HG03378 (cell line): ENCODE data around the gene IFT52.

ENCODE experiments used
- ATAC-seq: cut with Tn5 transposase; IDR thresholded peaks from one replicate; pipeline ENCODE4 v1.9.1; 2021; ENCODE audit warnings: mild to moderate bottlenecking, moderate library complexity; ENCODE audit not compliant: unreplicated experiment

The IFT52 gene

DNA sequence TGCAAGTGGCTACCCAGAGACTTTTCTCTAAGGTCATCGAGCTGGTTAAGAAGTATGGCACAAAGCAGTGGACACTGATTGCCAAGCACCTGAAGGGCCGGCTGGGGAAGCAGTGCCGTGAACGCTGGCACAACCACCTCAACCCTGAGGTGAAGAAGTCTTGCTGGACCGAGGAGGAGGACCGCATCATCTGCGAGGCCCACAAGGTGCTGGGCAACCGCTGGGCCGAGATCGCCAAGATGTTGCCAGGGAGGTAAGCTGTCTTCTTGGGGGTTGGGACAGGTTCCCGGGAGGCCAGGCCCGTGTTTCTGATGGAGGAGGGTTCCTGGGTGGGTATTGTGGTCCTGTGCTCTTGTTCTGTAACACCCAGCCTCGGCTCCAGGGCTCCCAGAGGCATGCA lies 96.1 kb downstream of the IFT52 start:
- no peak for ATAC-seq

- no peak for ATAC-seq
Measured at GRCh38 chr20:43689165-43689564, 98.4 kb downstream of the IFT52 start.

GRCh38 chr20:43690943-43691598 lies 100.3 kb downstream of the IFT52 start:
- no peak for ATAC-seq

DNA sequence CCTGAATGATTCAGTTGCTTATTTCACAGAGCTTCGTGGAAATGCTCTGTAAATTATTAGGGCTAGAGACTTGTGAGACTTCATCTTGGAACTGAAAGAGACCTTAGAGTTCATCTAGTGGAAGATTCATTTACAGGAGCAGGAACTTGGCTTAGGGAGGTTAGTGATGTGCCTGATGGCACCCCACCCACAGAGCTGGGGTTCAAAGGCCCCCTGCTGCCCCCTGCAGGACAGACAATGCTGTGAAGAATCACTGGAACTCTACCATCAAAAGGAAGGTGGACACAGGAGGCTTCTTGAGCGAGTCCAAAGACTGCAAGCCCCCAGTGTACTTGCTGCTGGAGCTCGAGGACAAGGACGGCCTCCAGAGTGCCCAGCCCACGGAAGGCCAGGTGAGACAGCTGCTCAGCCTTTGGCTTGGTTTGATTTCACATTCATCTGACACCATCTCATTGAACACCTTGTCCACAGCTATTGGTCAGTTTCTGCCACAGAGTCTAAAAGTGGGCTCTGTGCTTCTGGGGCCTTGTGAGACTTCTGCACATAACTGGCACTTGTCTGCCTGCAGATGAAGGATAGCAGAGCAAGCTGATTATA lies 101.3 kb downstream of the IFT52 start:
- ATAC-seq, result no peak

- ATAC-seq, result no peak
Measured at GRCh38 chr20:43694763-43695162, 104.0 kb downstream of the IFT52 start.

DNA sequence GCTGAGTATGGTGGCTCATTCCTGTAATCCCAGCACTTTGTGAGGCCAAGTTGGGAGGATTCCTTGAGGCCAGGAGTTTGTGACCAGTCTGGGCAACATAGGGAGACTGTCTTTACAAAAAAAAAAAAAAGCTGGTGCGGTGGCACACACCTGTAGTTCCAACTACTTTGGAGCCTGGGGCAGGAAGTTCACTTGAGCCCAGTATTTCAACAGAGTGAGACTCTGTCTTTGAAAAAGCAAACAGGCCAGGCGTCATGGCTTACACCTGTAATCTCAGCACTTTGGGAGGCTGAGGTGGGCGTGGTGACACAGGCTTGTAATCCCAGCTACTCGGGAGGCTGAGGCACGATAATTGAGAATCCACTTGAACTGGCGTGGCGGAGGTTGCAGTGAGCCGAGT lies 104.8 kb downstream of the IFT52 start:
- no peak for ATAC-seq
